Femur (tissue), 1 donor: ENCODE results near the gene BABAM1.
A peak's percentile ranks its signal among the peaks of the same experiment; 100 is the strongest.
"Not testable (repeated sequence)": the region's sequence is repeated elsewhere in the genome, so short reads cannot be mapped to it uniquely, and the experiment has no call there.

Source experiments
- DNase-seq: peaks from one replicate; pipeline ENCODE4 v3.0.0-alpha.2; 2017

Gene BABAM1

DNA sequence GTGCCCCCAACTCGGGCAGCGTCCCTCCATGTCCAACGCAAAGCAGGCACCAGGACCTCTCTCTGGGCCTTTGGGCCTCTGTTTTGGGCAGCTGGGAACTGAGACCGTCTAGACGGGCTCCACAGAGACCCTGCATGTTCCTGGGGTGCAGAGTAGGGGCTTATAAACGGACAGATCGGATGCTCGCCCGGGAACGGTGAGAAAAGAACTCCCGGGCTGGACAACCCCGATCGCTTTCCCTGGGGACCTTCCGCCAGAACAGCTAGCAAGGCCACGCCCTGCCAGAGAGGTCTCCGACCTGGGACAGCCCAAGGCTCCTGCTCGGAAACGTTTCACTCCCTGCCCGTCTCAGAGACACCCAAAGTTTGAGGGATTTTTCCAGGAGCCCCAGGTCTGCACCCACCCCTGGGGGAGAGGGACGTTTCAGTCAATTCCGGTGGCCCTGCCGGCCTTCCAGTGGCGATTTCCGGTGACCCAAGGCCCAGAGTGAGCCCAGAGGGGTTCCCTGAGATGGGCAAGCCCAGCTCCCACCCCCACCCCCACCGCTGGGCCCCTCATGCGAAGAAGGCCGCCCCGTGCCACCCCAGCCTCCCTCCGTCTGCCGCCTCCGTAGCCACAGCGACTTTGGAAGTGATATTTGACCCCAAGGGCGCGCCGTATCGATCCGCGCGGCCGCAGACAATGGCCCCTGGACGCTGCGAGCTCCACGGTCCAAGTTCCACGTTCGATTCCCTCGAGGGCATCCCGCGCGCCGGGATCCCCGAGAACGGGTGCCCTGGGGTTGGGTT, 23.2 kb upstream of the BABAM1 start:
- peak; percentile 47 for DNase-seq

- peak; percentile 44 for DNase-seq
These were observed 22.4 kb upstream of the BABAM1 start for GRCh38 chr19:17244618-17245534.

GRCh38 chr19:17245535-17245984, 21.7 kb upstream of the BABAM1 start, which contains the start of gene NR2F6:
Gene NR2F6 (minus strand): TSS chr19:17245919. CDS start chr19:17245220, 699 bp downstream.
- no peak for DNase-seq

DNA sequence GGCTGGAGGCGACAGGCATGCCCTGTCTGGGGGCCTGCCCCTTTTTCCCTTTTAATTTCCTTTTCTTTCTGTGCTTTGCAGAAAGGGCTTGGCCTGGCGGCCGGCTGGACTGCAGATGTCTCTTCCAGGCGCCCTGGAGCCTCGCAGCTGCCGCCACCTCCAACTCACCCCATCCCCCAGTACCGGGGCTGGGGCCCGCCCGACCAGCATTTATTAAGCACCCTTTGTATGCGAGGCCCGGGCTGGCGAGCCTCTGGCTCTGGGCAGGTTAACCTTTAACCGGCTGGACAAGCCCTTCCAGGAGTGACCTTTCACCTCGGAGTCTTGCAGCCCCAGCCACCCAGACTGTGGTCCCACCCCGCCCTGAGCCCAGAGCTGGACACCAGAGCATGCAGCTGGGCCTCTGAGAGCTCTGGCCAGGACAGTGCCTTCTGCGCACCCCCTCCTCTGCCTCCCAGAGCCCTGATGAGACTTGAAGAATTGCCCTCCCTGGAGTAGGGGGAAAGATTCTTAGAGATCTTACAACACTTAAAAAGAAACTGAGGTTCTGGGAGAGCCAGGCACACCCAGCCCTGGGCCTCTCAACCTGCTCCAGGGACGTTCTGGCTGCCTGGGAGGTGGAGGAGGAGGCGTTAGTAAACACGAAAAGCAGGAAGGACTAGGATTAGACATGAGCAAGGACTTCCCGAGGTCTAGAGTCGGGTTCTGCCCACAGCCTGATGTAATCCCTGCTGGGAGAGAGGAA, 20.4 kb upstream of the BABAM1 start:
- DNase-seq: peak; percentile 75

- peak; percentile 35 for DNase-seq
These were observed 19.0 kb upstream of the BABAM1 start for GRCh38 chr19:17248011-17248776.

- no peak for DNase-seq
These were observed 17.2 kb upstream of the BABAM1 start for GRCh38 chr19:17249887-17250548.

DNA sequence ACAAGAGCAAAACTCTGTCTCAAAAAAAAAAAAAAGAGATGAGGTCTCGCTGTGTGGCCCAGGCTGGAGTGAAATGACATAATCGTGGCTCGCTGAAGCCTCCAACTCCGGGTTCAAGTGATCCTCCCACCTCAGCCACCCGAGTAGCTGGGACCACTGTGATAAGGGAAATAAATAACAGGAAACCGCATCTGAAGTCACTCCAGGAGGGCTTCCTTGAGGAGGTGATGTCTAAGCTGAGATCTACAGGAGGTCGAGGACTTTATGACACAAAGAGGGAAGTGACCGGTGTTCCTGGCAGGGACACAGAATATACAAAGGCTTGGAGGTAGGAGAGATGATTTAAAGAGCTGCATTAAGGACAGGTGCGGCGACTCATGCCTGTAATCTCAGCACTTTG, 12.6 kb upstream of the BABAM1 start:
- DNase-seq: no peak

DNA sequence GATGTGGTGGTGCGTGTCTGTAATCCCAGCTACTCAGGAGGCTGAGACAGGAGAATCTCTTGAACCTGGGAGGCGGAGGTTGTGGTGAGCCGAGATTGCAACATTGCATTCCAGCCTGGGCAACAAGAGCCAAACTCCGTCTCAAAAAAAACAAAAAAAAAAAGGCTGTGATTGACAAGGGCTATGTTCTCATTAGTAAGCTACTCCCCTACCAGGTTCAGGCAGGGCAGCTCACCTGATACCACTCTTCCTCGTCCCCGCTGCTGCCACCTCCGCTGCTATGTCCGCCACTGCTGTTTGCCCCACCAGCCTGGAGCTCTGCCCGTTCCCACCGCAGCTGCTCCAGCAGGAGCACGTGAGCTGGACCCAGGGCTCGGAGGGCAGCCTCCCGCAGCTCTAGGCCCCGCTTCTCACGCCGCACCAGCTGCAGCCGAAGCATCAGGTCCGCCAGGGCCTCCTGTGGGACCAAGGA, 12.1 kb upstream of the BABAM1 start:
- DNase-seq: no peak

GRCh38 chr19:17256130-17256529, 11.1 kb upstream of the BABAM1 start:
- DNase-seq: no peak

- no peak for DNase-seq
These were observed 8.0 kb upstream of the BABAM1 start for GRCh38 chr19:17259118-17259780.

GRCh38 chr19:17259934-17260333, 7.3 kb upstream of the BABAM1 start:
- no peak for DNase-seq

- peak; percentile 72 for DNase-seq
These were observed 6.4 kb upstream of the BABAM1 start for GRCh38 chr19:17260842-17261325.

GRCh38 chr19:17262557-17262956, 4.7 kb upstream of the BABAM1 start:
- no peak for DNase-seq

DNA sequence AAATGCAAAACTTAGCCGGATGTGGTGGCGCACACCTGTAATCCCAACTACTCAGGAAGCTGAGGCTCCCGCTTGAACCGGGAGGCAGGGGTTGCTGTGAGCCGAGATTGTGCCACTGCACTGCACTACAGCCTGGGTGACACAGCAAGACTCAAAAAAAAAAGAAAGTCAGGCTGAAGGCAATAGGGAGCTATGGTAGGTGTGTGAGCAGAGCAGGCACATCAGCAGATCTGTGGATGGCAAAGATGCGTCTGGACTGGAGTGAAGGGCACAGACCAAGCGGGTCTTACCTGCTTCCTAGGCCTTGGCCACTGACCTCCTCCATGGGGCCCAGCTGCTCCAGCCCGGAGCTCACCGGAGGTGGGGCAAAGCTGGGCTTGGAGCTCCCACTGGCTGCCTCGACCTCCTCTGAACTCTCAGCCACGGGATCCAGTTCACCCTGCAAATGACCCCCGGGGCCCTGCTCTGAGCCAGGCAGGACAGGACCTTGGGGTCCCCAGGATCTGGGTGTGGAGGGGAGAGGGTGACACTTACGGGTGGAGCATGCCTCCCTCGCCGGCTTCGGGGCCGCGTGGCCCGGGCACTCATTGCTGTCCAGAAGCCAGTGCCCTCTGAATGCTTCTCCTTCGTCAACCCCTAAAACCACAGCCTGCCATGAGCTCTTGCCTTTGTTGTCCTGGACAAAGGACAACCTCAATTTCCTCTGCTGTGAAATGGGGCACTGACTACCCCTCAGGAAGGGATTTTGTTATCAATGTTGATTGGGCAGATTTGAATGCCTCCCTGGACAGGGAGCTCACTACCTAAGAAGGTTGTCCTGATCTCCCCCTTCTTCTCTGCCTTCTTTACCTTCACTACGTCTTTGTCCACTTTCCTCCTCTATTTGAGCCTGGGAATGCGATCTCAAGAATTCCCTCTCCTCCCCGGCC, 3.3 kb upstream of the BABAM1 start:
- DNase-seq: no peak

DNA sequence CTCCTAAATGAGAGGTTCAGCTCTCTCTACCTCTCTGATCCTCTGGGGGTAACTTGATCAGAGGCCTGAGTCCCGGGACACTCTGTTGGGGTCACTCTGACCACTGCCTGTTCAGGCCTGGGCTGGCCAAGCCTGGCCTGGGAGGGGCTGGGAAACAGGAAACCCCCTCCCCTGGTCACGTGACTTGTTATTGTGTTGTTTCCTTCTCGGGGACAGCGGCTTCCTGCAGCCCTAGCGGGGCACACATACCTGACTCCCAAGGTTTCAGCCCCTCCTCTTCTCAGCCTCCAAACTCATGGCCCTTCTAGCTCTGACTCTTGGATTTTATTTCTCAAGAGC, 2.6 kb upstream of the BABAM1 start, which contains the start of gene USHBP1:
TSS of gene USHBP1 (minus strand) at position 105 of the 339 bp plus-strand sequence. CDS start 446 bp downstream, outside the sequence.
- peak; percentile 49 for DNase-seq

DNA sequence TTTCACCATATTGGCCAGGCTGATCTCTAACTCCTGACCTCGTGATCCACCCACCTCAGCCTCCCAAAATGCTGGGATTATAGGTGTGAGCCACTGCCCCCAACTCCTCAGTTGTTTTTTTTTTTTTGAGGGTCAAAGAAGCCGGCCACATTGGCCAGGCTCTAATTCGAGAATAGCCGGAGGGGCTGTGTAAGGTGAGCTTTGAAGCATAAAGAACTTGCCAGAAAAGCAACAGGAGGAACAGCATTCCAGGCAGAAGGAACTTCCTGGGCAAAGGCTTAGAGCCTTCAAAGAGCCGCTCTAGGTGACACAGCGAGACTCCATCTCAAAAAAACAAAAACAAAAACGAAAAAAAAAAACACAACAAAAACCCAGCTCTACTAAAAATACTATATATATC, 1.2 kb upstream of the BABAM1 start:
- DNase-seq: no peak

- no peak for DNase-seq
These were observed 661 bp upstream of the BABAM1 start for GRCh38 chr19:17266589-17266974.

DNA sequence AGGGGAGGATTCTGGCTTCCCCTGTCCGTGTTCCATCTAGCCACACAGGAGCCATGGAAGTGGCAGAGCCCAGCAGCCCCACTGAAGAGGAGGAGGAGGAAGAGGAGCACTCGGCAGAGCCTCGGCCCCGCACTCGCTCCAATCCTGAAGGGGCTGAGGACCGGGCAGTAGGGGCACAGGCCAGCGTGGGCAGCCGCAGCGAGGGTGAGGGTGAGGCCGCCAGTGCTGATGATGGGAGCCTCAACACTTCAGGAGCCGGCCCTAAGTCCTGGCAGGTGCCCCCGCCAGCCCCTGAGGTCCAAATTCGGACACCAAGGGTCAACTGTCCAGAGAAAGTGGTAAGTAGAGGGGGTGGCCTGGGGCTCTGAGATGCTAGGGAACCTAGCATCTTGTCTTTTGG, 1.5 kb downstream of the BABAM1 start:
- no peak for DNase-seq

DNA sequence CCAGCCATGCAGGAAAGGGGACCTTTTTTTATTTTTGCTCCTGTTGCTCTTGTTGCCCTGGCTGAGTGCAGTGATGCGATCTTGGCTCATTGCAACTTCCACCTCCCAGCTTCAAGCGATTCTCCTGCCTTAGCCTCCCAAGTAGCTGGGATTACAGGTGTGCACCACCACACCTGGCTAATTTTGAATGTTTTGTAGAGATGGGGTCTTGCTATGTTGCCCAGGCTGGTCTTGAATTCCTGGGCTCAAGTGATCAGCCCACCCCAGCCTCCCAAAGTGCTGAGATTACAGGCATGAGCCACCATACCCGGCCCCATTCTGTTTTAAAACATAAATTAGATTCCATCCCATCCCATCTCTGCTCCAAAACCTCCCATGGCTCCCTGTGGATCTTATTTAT, 7.6 kb downstream of the BABAM1 start:
- DNase-seq: not testable (repeated sequence)
